ENCODE measurements around the gene SMIM28.

DNA sequence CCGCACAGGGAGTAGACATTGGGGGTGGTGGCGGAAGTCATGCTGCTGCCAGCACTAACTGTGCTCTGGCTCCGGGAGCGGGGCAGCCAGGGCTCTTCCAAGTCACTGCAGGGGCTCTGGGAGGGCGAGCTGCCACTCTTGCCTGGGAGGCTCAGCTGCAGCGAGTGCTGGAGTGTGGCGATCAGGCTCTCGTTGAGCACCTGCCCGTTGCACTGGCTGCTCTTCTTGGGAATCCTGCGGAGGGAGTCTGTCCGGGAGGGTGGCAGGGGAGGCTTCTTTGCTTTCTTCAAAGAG, 54.3 kb downstream of the SMIM28 start:
- TF ChIP-seq, protein P1, sequence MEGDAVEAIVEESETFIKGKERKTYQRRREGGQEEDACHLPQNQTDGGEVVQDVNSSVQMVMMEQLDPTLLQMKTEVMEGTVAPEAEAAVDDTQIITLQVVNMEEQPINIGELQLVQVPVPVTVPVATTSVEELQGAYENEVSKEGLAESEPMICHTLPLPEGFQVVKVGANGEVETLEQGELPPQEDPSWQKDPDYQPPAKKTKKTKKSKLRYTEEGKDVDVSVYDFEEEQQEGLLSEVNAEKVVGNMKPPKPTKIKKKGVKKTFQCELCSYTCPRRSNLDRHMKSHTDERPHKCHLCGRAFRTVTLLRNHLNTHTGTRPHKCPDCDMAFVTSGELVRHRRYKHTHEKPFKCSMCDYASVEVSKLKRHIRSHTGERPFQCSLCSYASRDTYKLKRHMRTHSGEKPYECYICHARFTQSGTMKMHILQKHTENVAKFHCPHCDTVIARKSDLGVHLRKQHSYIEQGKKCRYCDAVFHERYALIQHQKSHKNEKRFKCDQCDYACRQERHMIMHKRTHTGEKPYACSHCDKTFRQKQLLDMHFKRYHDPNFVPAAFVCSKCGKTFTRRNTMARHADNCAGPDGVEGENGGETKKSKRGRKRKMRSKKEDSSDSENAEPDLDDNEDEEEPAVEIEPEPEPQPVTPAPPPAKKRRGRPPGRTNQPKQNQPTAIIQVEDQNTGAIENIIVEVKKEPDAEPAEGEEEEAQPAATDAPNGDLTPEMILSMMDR (IDR thresholded peaks at IDR 0.05) = no peak
- TF ChIP-seq POLR2A (IDR thresholded peaks at IDR 0.05) = no peak

All from Peyer's patch (tissue), 4 donors.